GM12864 (cell line): Measurements from ENCODE around the gene GSG1L.

Source experiments
- DNase-seq: peaks from one replicate; pipeline ENCODE4 v3.0.0-alpha.2; 2011; ENCODE audit warnings: low read depth
- H3K4me3 ChIP-seq: 2 replicates; pipeline ENCODE4 v1.5.1; 2011; ENCODE audit warnings: mild to moderate bottlenecking, low read depth, low read length, control low read depth
- CTCF ChIP-seq: IDR thresholded peaks from 2 replicates; pipeline ENCODE4 v1.5.1; 2011; ENCODE audit warnings: low read depth, mild to moderate bottlenecking, moderate library complexity, low read length, control low read depth, inconsistent platforms; ENCODE audit errors: missing control alignments

Gene GSG1L

GRCh38 chr16:28078261-28078660, 14.7 kb upstream of the GSG1L start:
- no peak for TF ChIP-seq CTCF
- DNase-seq: no peak
- no peak overlapping the region for H3K4me3 ChIP-seq

- H3K4me3 ChIP-seq: no peak overlapping the region
- TF ChIP-seq CTCF: no peak
- no peak for DNase-seq
Measured at GRCh38 chr16:28073836-28074235, 10.3 kb upstream of the GSG1L start.

- DNase-seq: no peak
- no peak for TF ChIP-seq CTCF
Measured at GRCh38 chr16:28072087-28072486, 8.6 kb upstream of the GSG1L start.

GRCh38 chr16:28069971-28070794, 6.7 kb upstream of the GSG1L start:
- H3K4me3 ChIP-seq: no peak overlapping the region
- no peak for TF ChIP-seq CTCF
- no peak for DNase-seq

More at GRCh38 chr16:28072087-28072486, 8.6 kb upstream of the GSG1L start:
- no peak overlapping the region for H3K4me3 ChIP-seq

DNA sequence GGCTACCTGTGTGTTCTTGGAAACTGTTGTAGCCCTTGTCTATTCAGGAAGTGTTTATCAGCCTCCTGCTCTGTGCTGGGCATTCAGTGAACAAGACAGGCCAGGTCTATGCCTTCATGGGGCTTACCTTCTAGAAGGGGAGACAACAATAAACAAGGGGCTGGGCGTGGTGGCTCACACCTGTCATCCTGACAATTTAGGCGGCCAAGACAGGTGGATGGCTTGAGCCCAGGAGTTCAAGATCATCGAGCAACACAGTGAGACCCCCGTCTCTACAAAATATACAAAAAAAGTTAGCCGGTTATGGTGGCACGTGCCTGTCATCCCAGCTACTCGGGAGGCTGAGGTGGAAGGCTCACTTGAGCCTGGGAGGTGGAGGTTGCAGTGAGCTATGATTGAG, 5.5 kb upstream of the GSG1L start:
- no peak overlapping the region for H3K4me3 ChIP-seq
- DNase-seq: no peak
- no peak for TF ChIP-seq CTCF

DNA sequence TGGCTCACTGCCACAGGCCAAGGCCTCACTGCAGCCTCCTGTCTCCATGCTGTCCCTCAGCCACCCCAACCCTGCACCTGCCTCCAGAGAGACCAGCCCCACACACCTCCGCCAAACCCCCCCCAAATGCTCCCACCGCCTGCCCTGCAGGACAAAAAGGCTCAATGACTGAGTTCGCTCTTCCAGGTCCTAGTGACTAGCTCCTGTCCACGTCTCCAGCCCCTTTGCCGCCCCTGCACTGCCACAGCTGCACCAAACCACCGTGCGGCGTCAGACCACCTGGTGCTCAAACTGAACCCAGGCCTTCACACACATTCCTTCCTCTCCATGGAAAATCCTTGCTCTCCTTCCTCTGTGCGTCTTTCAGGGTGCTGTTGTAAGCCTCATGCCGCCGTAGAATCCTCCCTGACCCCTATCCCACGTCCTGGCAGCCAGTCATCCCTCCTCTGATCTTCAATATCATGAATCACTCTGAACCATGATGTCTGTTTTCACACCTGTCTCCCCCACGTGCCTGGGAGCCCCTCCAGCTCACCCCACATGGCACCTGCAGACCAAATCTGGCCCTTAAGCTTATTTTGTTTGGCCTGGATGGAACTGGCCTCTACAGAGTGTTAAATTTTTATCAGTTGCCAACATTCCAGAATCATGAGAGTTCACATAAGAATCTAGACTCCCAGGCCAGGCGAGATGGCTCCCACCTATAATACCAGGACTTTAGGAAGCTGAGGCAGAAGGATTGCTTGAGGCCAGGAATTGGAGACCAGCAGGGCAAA, 4.3 kb upstream of the GSG1L start:
- no peak for DNase-seq
- TF ChIP-seq CTCF: no peak
- H3K4me3 ChIP-seq: no peak overlapping the region
